SH-SY5Y (cell line): ENCODE results near the gene PCDHGA3.

ENCODE experiments used
- GATA2 ChIP-seq: IDR thresholded peaks from 2 replicates; pipeline ENCODE4 v1.6.1; 2011; ENCODE audit warnings: mild to moderate bottlenecking, low read depth, low read length
- GATA3 ChIP-seq: IDR thresholded peaks from 2 replicates; pipeline ENCODE4 v1.6.1; 2011; ENCODE audit warnings: low read depth, mild to moderate bottlenecking, low read length, moderate library complexity

The PCDHGA3 gene

GRCh38 chr5:141342773-141343172 lies 856 bp upstream of the PCDHGA3 start:
- TF ChIP-seq GATA2 (no peak), GATA3 (no peak)

GRCh38 chr5:141343953-141344463 lies 379 bp downstream of the PCDHGA3 start:
- TF ChIP-seq GATA2 = no peak

GRCh38 chr5:141345327-141345726 lies 1.7 kb downstream of the PCDHGA3 start:
- TF ChIP-seq GATA2 = no peak
- TF ChIP-seq GATA3 = no peak

- TF ChIP-seq GATA3 = no peak
- TF ChIP-seq GATA2 = no peak
These were observed 6.4 kb downstream of the PCDHGA3 start, which contains the start of gene PCDHGB1 for GRCh38 chr5:141349917-141350619. Gene PCDHGB1, plus strand, starts transcription at chr5:141350099. Its CDS starts 162 bp downstream, at chr5:141350261.

GRCh38 chr5:141351591-141351990 lies 8.0 kb downstream of the PCDHGA3 start:
- TF ChIP-seq GATA2 = no peak
- TF ChIP-seq GATA3 = no peak

- TF ChIP-seq GATA2 (no peak), GATA3 (no peak)
These were observed 11.4 kb downstream of the PCDHGA3 start, which contains the start of gene PCDHGA4 for GRCh38 chr5:141354900-141355469. Gene PCDHGA4, plus strand, starts transcription at chr5:141355021. Its CDS starts 87 bp downstream, at chr5:141355108.

- TF ChIP-seq GATA3 (no peak), GATA2 (no peak)
These were observed 12.0 kb downstream of the PCDHGA3 start for GRCh38 chr5:141355641-141356040.

- TF ChIP-seq GATA3 (no peak), GATA2 (no peak)
These were observed 12.5 kb downstream of the PCDHGA3 start for GRCh38 chr5:141356133-141356532.

- TF ChIP-seq GATA2 (no peak), GATA3 (no peak)
These were observed 13.3 kb downstream of the PCDHGA3 start for GRCh38 chr5:141356950-141357349.

- TF ChIP-seq GATA2 (no peak), GATA3 (no peak)
These were observed 16.3 kb downstream of the PCDHGA3 start, which contains the start of gene PCDHGB2 for GRCh38 chr5:141359790-141360426. Gene PCDHGB2, plus strand, starts transcription at chr5:141359994. Its CDS starts 142 bp downstream, at chr5:141360136.

GRCh38 chr5:141360685-141361084 lies 17.1 kb downstream of the PCDHGA3 start:
- no peak for TF ChIP-seq GATA2
- no peak for TF ChIP-seq GATA3

- TF ChIP-seq GATA3 (no peak), GATA2 (no peak)
These were observed 19.1 kb downstream of the PCDHGA3 start for GRCh38 chr5:141362719-141363118.

GRCh38 chr5:141363952-141364660 lies 20.5 kb downstream of the PCDHGA3 start, which contains the start of gene PCDHGA5:
Gene PCDHGA5, plus strand, starts transcription at chr5:141364162. Its CDS starts 169 bp downstream, at chr5:141364331.
- TF ChIP-seq GATA2 (no peak), GATA3 (no peak)

GRCh38 chr5:141366016-141366896 lies 22.6 kb downstream of the PCDHGA3 start:
- TF ChIP-seq GATA3 (no peak), GATA2 (no peak)
